T-helper 2 cell (primary cell): Measurements from ENCODE around the gene INPPL1.
"Not testable (repeated sequence)": the region's sequence is repeated elsewhere in the genome, so short reads cannot be mapped to it uniquely, and the experiment has no call there.

ENCODE experiments used
- DNase-seq, 5 experiments: peaks; one replicate each; pipeline versions ENCODE4 v3.0.0 to v3.0.0-alpha.2; 2012 to 2022
- total RNA-seq, 2 donors: gene quantifications; one replicate each; lab custom pipeline; 2026; lab: John Stamatoyannopoulos, UW

Gene INPPL1
- total RNA-seq, result 88.6 to 91.7 reads per million in 2 donors

GRCh38 chr11:72224564-72225410 is at the start of gene INPPL1:
INPPL1 (plus strand) TSS chr11:72224767; CDS start chr11:72224985, 218 bp downstream.
- peak in 2 of 5 experiments; percentile 27 to 54 for DNase-seq

DNA sequence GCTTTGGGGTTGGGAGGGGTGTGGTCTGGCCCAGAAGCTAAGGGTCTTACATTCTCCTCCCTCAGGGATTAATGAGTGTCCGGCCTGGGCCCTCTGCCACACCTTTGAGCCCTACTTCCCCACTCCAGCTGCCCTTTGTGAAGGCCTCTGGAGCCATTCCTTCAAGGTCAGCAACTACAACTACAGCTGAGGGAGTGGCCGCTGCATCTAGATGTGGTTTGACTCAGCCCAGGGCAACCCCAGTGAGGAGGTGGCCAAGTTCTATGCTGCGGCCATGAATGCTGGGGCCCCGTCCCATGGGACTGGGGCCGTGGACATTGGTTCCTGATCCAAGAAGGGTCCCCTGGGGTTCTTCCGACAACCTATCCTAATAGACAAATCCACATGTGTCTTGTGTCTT is 46.9 kb upstream of the INPPL1 start:
- DNase-seq, result no peak

GRCh38 chr11:72179049-72179803 is 45.3 kb upstream of the INPPL1 start:
- DNase-seq, result no peak

GRCh38 chr11:72179804-72180396 is 44.7 kb upstream of the INPPL1 start:
- no peak for DNase-seq

DNA sequence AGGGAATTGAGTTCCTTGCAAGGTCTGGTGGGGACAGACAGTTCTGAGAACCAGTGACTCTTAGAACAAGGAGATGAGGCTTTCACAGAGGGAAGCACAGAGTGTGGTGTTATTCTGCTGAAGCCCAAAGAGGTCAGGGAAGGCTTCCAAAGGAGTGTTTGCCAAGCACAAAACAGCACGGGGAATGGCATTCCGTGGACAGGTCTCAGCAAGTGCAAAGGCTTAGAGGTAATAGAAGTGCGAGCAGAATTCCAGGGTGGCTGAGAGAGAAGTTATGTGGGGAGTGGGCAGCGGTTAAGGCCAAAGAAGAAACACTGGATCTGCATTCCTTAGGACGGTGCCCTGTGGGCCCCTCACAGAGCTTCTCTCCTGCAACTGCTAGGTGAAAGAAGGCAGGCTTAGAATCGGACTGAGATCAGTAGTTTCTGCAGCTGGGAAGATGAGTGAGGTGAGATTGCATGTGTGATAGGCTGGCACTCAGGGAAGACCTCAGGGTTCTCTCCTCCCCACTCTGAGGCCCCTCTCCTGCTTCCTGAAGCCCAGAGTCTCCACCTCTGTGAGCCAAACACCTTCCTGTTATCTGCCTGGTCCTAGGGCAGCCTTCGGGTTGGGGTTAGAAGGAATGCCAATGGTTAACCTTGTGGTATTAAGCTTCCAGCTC is 43.5 kb upstream of the INPPL1 start:
- not testable (repeated sequence) for DNase-seq

DNA sequence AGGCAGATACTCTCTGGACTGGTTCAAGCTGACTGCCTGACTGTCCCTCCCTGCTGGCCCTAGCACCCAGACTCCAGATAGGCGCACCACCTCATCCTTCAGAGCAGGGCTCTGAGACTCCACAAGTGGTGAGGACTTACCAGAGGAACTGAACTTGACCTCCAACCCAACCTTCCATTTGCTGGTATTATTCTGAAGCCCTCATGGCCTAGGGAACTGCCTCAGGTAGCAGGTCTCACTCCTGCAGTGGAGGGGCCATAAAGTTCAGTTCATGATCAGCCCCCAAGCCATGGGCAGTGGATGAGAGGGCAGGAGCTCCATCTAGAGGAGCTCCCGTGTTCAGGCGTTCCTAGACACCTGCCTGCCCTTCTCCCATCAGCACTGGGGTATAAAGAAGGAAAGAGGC is 43.0 kb upstream of the INPPL1 start:
- DNase-seq, result not testable (repeated sequence)

GRCh38 chr11:72188267-72188666 is 36.3 kb upstream of the INPPL1 start:
- no peak for DNase-seq

- DNase-seq, result no peak
Measured at GRCh38 chr11:72189455-72190250, 34.9 kb upstream of the INPPL1 start.

DNA sequence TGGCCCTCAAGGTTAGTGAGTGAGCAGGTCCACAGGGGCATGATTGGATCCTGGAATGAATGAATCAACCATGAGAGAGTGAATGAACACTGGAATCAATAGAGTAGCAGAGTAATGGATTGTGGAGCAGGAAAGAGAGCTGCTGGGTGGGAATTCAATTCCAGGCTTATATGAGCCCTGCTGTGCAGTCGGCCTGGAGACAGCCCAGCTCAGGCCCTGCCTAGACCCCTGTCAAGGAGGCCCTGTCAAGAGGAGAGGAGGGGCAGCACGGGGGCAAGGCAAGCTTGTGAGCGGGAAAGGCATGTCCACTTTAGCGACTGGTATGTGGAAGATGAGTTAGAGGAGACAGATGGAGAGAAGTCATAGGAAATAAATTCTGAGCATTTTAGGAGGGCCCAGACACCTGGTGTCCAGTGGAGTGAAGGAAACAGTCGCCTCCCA is 33.9 kb upstream of the INPPL1 start:
- no peak for DNase-seq

DNA sequence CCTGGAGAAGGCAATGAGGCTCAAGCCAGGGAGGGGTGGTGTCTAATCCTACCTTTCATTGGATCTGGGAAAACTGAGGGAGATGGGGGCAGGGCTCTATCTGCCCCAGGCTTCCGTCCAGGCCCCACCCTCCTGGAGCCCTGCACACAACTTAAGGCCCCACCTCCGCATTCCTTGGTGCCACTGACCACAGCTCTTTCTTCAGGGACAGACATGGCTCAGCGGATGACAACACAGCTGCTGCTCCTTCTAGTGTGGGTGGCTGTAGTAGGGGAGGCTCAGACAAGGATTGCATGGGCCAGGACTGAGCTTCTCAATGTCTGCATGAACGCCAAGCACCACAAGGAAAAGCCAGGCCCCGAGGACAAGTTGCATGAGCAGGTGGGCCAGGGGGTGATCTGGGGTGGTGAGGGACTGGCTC is 32.6 kb upstream of the INPPL1 start, which contains the start of gene FOLR1:
FOLR1 (plus strand) TSS at position 180 of the 421 bp plus-strand sequence; CDS start at position 214, 34 bp downstream.
- no peak for DNase-seq

DNA sequence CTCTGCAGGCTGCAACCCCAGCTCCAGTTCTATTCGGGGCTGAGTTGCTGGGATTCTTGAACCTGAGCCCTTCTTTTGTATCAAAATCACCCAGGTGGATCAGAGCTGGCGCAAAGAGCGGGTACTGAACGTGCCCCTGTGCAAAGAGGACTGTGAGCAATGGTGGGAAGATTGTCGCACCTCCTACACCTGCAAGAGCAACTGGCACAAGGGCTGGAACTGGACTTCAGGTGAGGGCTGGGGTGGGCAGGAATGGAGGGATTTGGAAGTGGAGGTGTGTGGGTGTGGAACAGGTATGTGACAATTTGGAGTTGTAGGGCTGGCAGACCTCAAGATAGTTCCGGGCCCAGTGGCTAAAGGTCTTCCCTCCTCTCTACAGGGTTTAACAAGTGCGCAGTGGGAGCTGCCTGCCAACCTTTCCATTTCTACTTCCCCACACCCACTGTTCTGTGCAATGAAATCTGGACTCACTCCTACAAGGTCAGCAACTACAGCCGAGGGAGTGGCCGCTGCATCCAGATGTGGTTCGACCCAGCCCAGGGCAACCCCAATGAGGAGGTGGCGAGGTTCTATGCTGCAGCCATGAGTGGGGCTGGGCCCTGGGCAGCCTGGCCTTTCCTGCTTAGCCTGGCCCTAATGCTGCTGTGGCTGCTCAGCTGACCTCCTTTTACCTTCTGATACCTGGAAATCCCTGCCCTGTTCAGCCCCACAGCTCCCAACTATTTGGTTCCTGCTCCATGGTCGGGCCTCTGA is 28.9 kb upstream of the INPPL1 start:
- DNase-seq, result no peak

- DNase-seq, result not testable (repeated sequence)
Measured at GRCh38 chr11:72201445-72201844, 23.1 kb upstream of the INPPL1 start.

DNA sequence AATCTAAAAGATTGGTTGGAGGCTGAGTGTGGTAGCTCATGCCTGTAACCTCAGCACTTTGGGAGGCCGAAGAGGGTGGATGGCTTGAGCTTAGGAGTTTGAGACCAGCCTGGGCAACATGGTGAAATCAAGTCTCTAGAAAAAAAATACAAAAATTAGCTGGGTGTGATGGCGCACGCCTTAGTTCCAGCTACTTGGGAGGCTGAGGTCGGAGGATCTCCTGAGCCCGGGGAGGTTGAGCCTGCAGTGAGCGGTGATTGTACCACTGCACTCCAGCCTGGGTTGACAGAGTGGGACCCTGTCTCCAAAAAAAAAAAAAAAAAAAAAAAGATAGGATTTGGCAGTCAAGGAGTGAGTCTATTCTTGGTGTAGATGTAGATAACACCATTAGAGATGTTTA is 22.0 kb upstream of the INPPL1 start:
- no peak for DNase-seq

- DNase-seq, result peak in 1 of 5 experiments; percentile 35
Measured at GRCh38 chr11:72203163-72203562, 21.4 kb upstream of the INPPL1 start.

DNA sequence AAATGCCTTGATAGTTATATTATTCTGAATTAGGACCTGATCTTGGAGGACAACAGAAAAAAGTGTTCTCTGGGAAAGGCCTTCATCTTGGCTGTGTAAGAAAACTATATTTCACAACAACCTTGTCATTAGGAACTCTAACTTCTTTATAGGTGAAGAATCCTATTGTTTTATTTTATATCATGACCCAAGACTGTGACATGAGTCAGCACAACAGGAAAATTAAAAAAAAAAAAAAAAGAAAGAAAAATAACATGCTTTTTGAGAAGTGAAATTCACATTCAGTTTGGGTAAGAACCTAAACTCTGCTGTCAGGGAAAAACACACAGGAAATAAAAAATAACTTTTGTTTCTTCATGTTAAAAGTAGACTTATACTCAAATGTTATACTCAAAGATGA is 19.7 kb upstream of the INPPL1 start:
- no peak for DNase-seq

- DNase-seq, result not testable (repeated sequence)
Measured at GRCh38 chr11:72206794-72207193, 17.8 kb upstream of the INPPL1 start.

- no peak for DNase-seq
Measured at GRCh38 chr11:72208281-72208680, 16.3 kb upstream of the INPPL1 start.

DNA sequence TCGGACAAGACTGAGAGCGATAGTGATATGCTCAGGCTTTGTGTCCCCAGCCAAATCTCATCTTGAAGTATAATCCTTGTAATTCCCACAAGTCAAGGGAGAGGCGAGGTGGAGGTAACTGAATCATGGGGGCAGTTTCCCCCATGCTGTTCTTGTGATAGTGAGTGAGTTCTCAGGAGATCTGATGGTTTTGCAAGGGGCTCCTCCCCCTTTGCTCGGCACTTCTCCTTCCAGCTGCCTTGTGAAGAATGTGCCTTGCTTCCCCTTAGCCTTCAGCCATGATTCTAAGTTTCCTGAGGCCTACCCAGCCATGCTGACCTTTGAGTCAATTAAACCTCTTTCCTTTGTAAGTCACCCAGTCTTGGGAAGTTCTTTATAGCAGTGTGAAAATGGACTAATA is 15.5 kb upstream of the INPPL1 start:
- DNase-seq, result no peak

GRCh38 chr11:72216638-72217037 is 7.9 kb upstream of the INPPL1 start, which contains the start of gene FOLR2:
FOLR2 (plus strand) TSS chr11:72216794; CDS start chr11:72218585, 1,791 bp downstream.
- DNase-seq, result no peak

DNA sequence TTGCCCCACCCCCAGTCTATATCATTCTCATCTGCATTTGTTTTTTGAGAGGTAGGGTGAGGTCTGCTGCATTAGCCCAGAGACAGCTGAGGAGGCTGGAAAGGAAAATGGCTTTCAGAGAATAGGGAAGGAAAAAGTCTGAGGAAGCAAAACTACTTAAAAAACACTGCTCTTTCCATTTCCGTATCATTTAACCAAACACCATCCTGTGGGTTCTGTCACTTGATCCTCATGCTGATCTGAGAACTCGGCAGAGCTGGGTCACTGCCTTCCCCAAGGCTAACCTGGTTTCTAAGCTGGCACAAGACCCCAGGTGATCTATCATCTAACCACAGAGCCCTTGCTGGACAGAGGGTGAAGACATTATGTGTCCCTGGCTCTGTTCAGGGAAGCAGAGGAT is 6.7 kb upstream of the INPPL1 start:
- peak in 1 of 5 experiments; percentile 19 for DNase-seq

DNA sequence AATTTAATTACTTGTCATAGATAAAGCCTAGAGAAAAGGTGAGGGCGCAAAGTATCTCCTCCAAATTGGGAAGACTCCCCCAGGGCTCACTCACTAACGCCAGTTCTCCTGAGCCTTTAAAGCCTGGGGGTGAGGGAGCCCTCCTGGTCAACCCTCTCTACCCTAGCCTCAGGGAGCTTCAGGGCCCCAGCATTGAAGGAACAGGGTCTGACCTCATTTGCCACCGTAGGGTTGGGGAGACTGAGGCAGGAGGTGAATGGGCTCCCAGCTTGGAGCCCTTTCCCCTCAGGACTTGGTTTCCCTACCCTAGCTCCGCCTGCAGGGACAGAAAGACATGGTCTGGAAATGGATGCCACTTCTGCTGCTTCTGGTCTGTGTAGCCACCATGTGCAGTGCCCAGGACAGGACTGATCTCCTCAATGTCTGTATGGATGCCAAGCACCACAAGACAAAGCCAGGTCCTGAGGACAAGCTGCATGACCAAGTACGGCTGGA is 6.3 kb upstream of the INPPL1 start:
- no peak for DNase-seq
